ENCODE data around the gene SLC35F1.

- TF ChIP-seq POLR2AphosphoS5 (IDR thresholded peaks at IDR 0.05) (no peak), EZH2 (IDR thresholded peaks at IDR 0.05; ENCODE audit: borderline replicate concordance, insufficient read depth, low read length, poor library complexity, severe bottlenecking) (no peak), CTCF (IDR thresholded peaks at IDR 0.05; ENCODE audit: poor library complexity, severe bottlenecking) (no peak), REST (IDR thresholded peaks at IDR 0.05; ENCODE audit: borderline replicate concordance) (no peak), EP300 (conservative IDR thresholded peaks at IDR 0.05; ENCODE audit: poor library complexity, severe bottlenecking) (no peak), RAD21 (conservative IDR thresholded peaks at IDR 0.05) (no peak), MXI1 (conservative IDR thresholded peaks at IDR 0.05; ENCODE audit: poor library complexity, severe bottlenecking) (no peak), TAF1 (IDR thresholded peaks at IDR 0.05; ENCODE audit: low read depth) (no peak), SMC3 (conservative IDR thresholded peaks at IDR 0.05; ENCODE audit: poor library complexity) (no peak)
Observed at GRCh38 chr6:118249680-118250079, 342.6 kb downstream of the SLC35F1 start.

Measured in neural cell (in vitro differentiated cells).